HG02943 (cell line): ENCODE data around the gene ADGRA3.

ENCODE experiments used
- ATAC-seq: cut with Tn5 transposase; IDR thresholded peaks from one replicate; pipeline ENCODE4 v1.9.1; 2021; ENCODE audit warnings: mild to moderate bottlenecking, low read depth, moderate library complexity; ENCODE audit not compliant: unreplicated experiment

The ADGRA3 gene

GRCh38 chr4:22515888-22516541, at the start of gene ADGRA3:
ADGRA3 (minus strand) TSS chr4:22516066; CDS start chr4:22515784, 282 bp downstream.
- ATAC-seq: no peak

- ATAC-seq: no peak
Observed at GRCh38 chr4:22556495-22556894, 40.6 kb upstream of the ADGRA3 start.

- ATAC-seq: no peak
Observed at GRCh38 chr4:22554670-22555069, 38.8 kb upstream of the ADGRA3 start.

- no peak for ATAC-seq
Observed at GRCh38 chr4:22553560-22553959, 37.7 kb upstream of the ADGRA3 start.

- no peak for ATAC-seq
Observed at GRCh38 chr4:22552812-22553211, 36.9 kb upstream of the ADGRA3 start.

GRCh38 chr4:22551550-22551949, 35.7 kb upstream of the ADGRA3 start:
- ATAC-seq: no peak

- no peak for ATAC-seq
Observed at GRCh38 chr4:22546299-22546698, 30.4 kb upstream of the ADGRA3 start.

- ATAC-seq: no peak
Observed at GRCh38 chr4:22539251-22539650, 23.4 kb upstream of the ADGRA3 start.

GRCh38 chr4:22537864-22538263, 22.0 kb upstream of the ADGRA3 start:
- no peak for ATAC-seq

GRCh38 chr4:22534374-22534773, 18.5 kb upstream of the ADGRA3 start:
- no peak for ATAC-seq

- ATAC-seq: no peak
Observed at GRCh38 chr4:22532896-22533295, 17.0 kb upstream of the ADGRA3 start.

- no peak for ATAC-seq
Observed at GRCh38 chr4:22532117-22532516, 16.3 kb upstream of the ADGRA3 start.

GRCh38 chr4:22531311-22532019, 15.6 kb upstream of the ADGRA3 start:
- no peak for ATAC-seq

GRCh38 chr4:22524895-22525294, 9.0 kb upstream of the ADGRA3 start:
- ATAC-seq: no peak

- ATAC-seq: no peak
Observed at GRCh38 chr4:22522706-22523501, 7.0 kb upstream of the ADGRA3 start.

- ATAC-seq: no peak
Observed at GRCh38 chr4:22522206-22522605, 6.3 kb upstream of the ADGRA3 start.

GRCh38 chr4:22521240-22521639, 5.4 kb upstream of the ADGRA3 start:
- no peak for ATAC-seq

GRCh38 chr4:22515145-22515887, 550 bp downstream of the ADGRA3 start:
- ATAC-seq: no peak

GRCh38 chr4:22514481-22514880, 1.4 kb downstream of the ADGRA3 start:
- no peak for ATAC-seq

- no peak for ATAC-seq
Observed at GRCh38 chr4:22514001-22514400, 1.9 kb downstream of the ADGRA3 start.

- no peak for ATAC-seq
Observed at GRCh38 chr4:22512306-22512705, 3.6 kb downstream of the ADGRA3 start.
